Mesendoderm (in vitro differentiated cells): ENCODE results near the gene GNG7.

ENCODE experiments used
- DNase-seq: peaks from one replicate; pipeline ENCODE4 v3.0.0; 2013
- H2AK5ac ChIP-seq: 2 replicates; pipeline ENCODE4 v1.6.1; 2013; ENCODE audit warnings: low read length, inconsistent platforms
- H2BK120ac ChIP-seq: 2 replicates; pipeline ENCODE4 v1.6.1; 2013; ENCODE audit warnings: low read depth, mild to moderate bottlenecking, low read length, moderate library complexity, mixed read lengths
- H2BK15ac ChIP-seq: replicated peaks from 2 replicates; pipeline ENCODE4 v1.6.1; 2013; ENCODE audit warnings: low read depth, mild to moderate bottlenecking, moderate library complexity
- H2BK5ac ChIP-seq: 2 replicates; pipeline ENCODE4 v1.6.1; 2013; ENCODE audit warnings: low read length, inconsistent platforms
- H3K18ac ChIP-seq: 2 replicates; pipeline ENCODE4 v1.6.1; 2013; ENCODE audit warnings: mild to moderate bottlenecking, low read length, mixed read lengths
- H3K23ac ChIP-seq: one replicate; pipeline ENCODE4 v1.6.1; 2013; ENCODE audit warnings: low read length
- H3K27ac ChIP-seq: 2 replicates; pipeline ENCODE4 v1.5.1; 2013; ENCODE audit warnings: low read depth, mild to moderate bottlenecking, inconsistent platforms, low read length, moderate library complexity
- H3K27me3 ChIP-seq: 2 replicates; pipeline ENCODE4 v1.6.1; 2013; ENCODE audit warnings: low read length, control low read depth, mild to moderate bottlenecking, inconsistent platforms; ENCODE audit not compliant: insufficient read depth, poor library complexity
- H3K36me3 ChIP-seq: 2 replicates; pipeline ENCODE4 v1.6.1; 2013; ENCODE audit warnings: low read length, inconsistent platforms; ENCODE audit not compliant: control insufficient read depth, insufficient read depth
- H3K4ac ChIP-seq: one replicate; pipeline ENCODE4 v1.6.1; 2013; ENCODE audit warnings: low read depth, mild to moderate bottlenecking, low read length, moderate library complexity
- H3K4me1 ChIP-seq: 2 replicates; pipeline ENCODE4 v1.6.1; 2013; ENCODE audit warnings: low read depth, low read length, inconsistent platforms; ENCODE audit not compliant: control insufficient read depth
- H3K4me2 ChIP-seq: 2 replicates; pipeline ENCODE4 v1.6.1; 2013; ENCODE audit warnings: low read length
- H3K4me3 ChIP-seq: 2 replicates; pipeline ENCODE4 v1.5.1; 2013; ENCODE audit warnings: mild to moderate bottlenecking, low read length
- H3K56ac ChIP-seq: one replicate; pipeline ENCODE4 v1.6.1; 2013; ENCODE audit warnings: low read length
- H3K79me1 ChIP-seq: 2 replicates; pipeline ENCODE4 v1.6.1; 2013; ENCODE audit warnings: low read length, inconsistent platforms
- H3K79me2 ChIP-seq: 2 replicates; pipeline ENCODE4 v1.6.1; 2013; ENCODE audit warnings: mild to moderate bottlenecking, low read length; ENCODE audit not compliant: control insufficient read depth, insufficient read depth
- H3K9ac ChIP-seq: 2 replicates; pipeline ENCODE4 v1.6.1; 2013; ENCODE audit warnings: low read length, inconsistent platforms
- H4K5ac ChIP-seq: one replicate; pipeline ENCODE4 v1.6.1; 2013; ENCODE audit warnings: low read length
- H4K8ac ChIP-seq: one replicate; pipeline ENCODE4 v1.6.1; 2013; ENCODE audit warnings: low read depth, mild to moderate bottlenecking, control low read depth, low read length, moderate library complexity
- WGBS: extraction: QIAGEN DNeasy Blood & Tissue Kit; methylation state at CpG from one replicate; pipeline ENCODE4 v1.1.7; 2013; ENCODE audit warnings: low lambda C conversion rate, missing lambda C conversion rate; ENCODE audit not compliant: insufficient coverage; ENCODE audit errors: extremely low coverage; 5-methylcytosine and 5-hydroxymethylcytosine counted together

The GNG7 gene

DNA sequence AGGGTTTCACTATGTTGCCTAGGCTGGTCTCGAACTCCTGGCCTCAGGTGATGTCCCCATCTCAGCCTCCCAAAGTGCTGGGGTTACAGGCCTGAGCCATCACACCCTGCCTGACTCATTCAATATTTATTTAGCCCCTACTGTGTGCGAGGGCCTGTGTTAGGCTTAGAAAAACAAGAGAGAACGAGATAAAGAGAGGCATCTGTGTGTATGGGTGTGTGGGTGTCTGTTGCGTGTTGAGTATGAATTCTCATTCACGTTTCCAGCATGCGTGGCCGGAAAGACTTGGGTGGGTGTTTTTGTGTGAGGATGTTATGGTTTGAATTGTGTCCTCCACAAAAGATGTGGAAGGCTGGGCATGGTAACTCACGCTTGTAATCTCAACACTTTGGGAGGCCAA is 217.1 kb downstream of the GNG7 start:
- H3K36me3 ChIP-seq = no peaks in the 10 kb centered on the region
- H3K27me3 ChIP-seq = no peaks in the 10 kb centered on the region
- peaks cover 2% of the 10 kb centered on the region for H3K4me1 ChIP-seq
- H2BK5ac ChIP-seq = no peak overlapping the region
- no peak overlapping the region for H4K8ac ChIP-seq
- H4K5ac ChIP-seq = no peak overlapping the region
- no peak for DNase-seq
- H3K18ac ChIP-seq = no peak overlapping the region
- no peak overlapping the region for H3K23ac ChIP-seq
- no peak overlapping the region for H2BK120ac ChIP-seq
- no peak overlapping the region for H2BK15ac ChIP-seq
- no peaks in the 10 kb centered on the region for H3K79me2 ChIP-seq
- H3K79me1 ChIP-seq = no peaks in the 10 kb centered on the region
- H3K9ac ChIP-seq = no peak overlapping the region
- WGBS = no CpG with 5 or more reads among the region's 8 CpGs
- H3K4me2 ChIP-seq = no peak overlapping the region
- no peak overlapping the region for H3K4me3 ChIP-seq
- no peak overlapping the region for H3K4ac ChIP-seq
- H3K27ac ChIP-seq = no peak overlapping the region
- H2AK5ac ChIP-seq = no peak overlapping the region
- no peak overlapping the region for H3K56ac ChIP-seq

- no peak for DNase-seq
- no peaks in the 10 kb centered on the region for H3K79me1 ChIP-seq
- no peak overlapping the region for H2BK15ac ChIP-seq
- no peak overlapping the region for H2BK120ac ChIP-seq
- no peak overlapping the region for H3K23ac ChIP-seq
- H3K4me3 ChIP-seq = no peak overlapping the region
- no peak overlapping the region for H2AK5ac ChIP-seq
- H3K9ac ChIP-seq = no peak overlapping the region
- whole genome bisulfite sequencing = no CpG with 5 or more reads among the region's 13 CpGs
- H3K4me2 ChIP-seq = no peak overlapping the region
- no peak overlapping the region for H3K27ac ChIP-seq
- no peak overlapping the region for H3K4ac ChIP-seq
- no peak overlapping the region for H3K18ac ChIP-seq
- no peaks in the 10 kb centered on the region for H3K79me2 ChIP-seq
- no peaks in the 10 kb centered on the region for H3K36me3 ChIP-seq
- H2BK5ac ChIP-seq = no peak overlapping the region
- no peaks in the 10 kb centered on the region for H3K27me3 ChIP-seq
- H3K56ac ChIP-seq = no peak overlapping the region
- no peak overlapping the region for H4K8ac ChIP-seq
- H3K4me1 ChIP-seq = peaks cover 2% of the 10 kb centered on the region
- H4K5ac ChIP-seq = no peak overlapping the region
Observed at GRCh38 chr19:2484178-2484937, 218.1 kb downstream of the GNG7 start.

GRCh38 chr19:2483484-2484151 is 218.9 kb downstream of the GNG7 start:
- Histone ChIP-seq H2BK5ac (no peak overlapping the region), H3K9ac (no peak overlapping the region), H3K4me2 (no peak overlapping the region), H4K8ac (no peak overlapping the region), H3K4me1 (peaks cover 1% of the 10 kb centered on the region), H2AK5ac (no peak overlapping the region), H3K56ac (no peak overlapping the region), H3K79me2 (no peaks in the 10 kb centered on the region), H3K18ac (no peak overlapping the region), H2BK15ac (no peak overlapping the region), H4K5ac (no peak overlapping the region), H3K79me1 (no peaks in the 10 kb centered on the region), H3K27ac (no peak overlapping the region), H3K27me3 (no peaks in the 10 kb centered on the region), H3K4ac (no peak overlapping the region), H3K36me3 (no peaks in the 10 kb centered on the region), H3K23ac (no peak overlapping the region), H3K4me3 (no peak overlapping the region), H2BK120ac (no peak overlapping the region)
- no CpG with 5 or more reads among the region's 4 CpGs for WGBS
- no peak for DNase-seq

GRCh38 chr19:2483084-2483483 is 219.4 kb downstream of the GNG7 start:
- DNase-seq = no peak
- Histone ChIP-seq H2BK15ac (no peak overlapping the region), H3K36me3 (no peaks in the 10 kb centered on the region), H2AK5ac (no peak overlapping the region), H3K18ac (no peak overlapping the region), H3K56ac (no peak overlapping the region), H3K4ac (no peak overlapping the region), H3K4me1 (no peaks in the 10 kb centered on the region), H4K8ac (no peak overlapping the region), H3K9ac (no peak overlapping the region), H3K4me2 (no peak overlapping the region), H3K79me2 (peaks cover 4% of the 10 kb centered on the region), H2BK120ac (no peak overlapping the region), H3K27ac (no peak overlapping the region), H3K27me3 (no peaks in the 10 kb centered on the region), H2BK5ac (no peak overlapping the region), H3K79me1 (no peaks in the 10 kb centered on the region), H4K5ac (no peak overlapping the region), H3K23ac (no peak overlapping the region), H3K4me3 (no peak overlapping the region)
- WGBS = no CpG with 5 or more reads among the region's 6 CpGs

GRCh38 chr19:2482354-2483038 is 220.0 kb downstream of the GNG7 start:
- no peak overlapping the region for H2AK5ac ChIP-seq
- no peak overlapping the region for H2BK5ac ChIP-seq
- H4K5ac ChIP-seq = no peak overlapping the region
- no peak overlapping the region for H3K4ac ChIP-seq
- no peak overlapping the region for H2BK15ac ChIP-seq
- no peaks in the 10 kb centered on the region for H3K27me3 ChIP-seq
- no peak overlapping the region for H4K8ac ChIP-seq
- no peaks in the 10 kb centered on the region for H3K79me1 ChIP-seq
- H3K36me3 ChIP-seq = no peaks in the 10 kb centered on the region
- no CpG with 5 or more reads among the region's 12 CpGs for WGBS
- no peak for DNase-seq
- no peak overlapping the region for H3K9ac ChIP-seq
- no peak overlapping the region for H3K56ac ChIP-seq
- no peak overlapping the region for H2BK120ac ChIP-seq
- no peak overlapping the region for H3K23ac ChIP-seq
- H3K4me2 ChIP-seq = no peak overlapping the region
- peaks cover 10% of the 10 kb centered on the region for H3K79me2 ChIP-seq
- H3K18ac ChIP-seq = no peak overlapping the region
- no peak overlapping the region for H3K27ac ChIP-seq
- no peaks in the 10 kb centered on the region for H3K4me1 ChIP-seq
- H3K4me3 ChIP-seq = no peak overlapping the region
